HG03103 (cell line): ENCODE results near the gene DNAH2.

Source experiments
- ATAC-seq: cut with Tn5 transposase; IDR thresholded peaks from one replicate; pipeline ENCODE4 v1.9.1; 2021; ENCODE audit warnings: low read depth; ENCODE audit not compliant: unreplicated experiment

Gene DNAH2

GRCh38 chr17:7848739-7849129 is 131.2 kb downstream of the DNAH2 start:
- ATAC-seq, result no peak

DNA sequence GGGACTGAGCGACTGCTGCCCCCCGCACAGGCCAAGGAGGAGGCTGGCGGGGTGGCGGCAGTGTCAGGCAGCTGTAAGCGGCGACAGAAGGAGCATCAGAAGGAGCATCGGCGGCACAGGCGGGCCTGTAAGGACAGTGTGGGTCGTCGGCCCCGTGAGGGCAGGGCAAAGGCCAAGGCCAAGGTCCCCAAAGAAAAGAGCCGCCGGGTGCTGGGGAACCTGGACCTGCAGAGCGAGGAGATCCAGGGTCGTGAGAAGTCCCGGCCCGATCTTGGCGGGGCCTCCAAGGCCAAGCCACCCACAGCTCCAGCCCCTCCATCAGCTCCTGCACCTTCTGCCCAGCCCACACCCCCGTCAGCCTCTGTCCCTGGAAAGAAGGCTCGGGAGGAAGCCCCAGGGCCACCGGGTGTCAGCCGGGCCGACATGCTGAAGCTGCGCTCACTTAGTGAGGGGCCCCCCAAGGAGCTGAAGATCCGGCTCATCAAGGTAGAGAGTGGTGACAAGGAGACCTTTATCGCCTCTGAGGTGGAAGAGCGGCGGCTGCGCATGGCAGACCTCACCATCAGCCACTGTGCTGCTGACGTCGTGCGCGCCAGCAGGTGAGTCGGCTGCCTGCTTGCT is 131.7 kb downstream of the DNAH2 start:
- ATAC-seq, result no peak

- no peak for ATAC-seq
These were observed 132.4 kb downstream of the DNAH2 start for GRCh38 chr17:7849751-7850504.

DNA sequence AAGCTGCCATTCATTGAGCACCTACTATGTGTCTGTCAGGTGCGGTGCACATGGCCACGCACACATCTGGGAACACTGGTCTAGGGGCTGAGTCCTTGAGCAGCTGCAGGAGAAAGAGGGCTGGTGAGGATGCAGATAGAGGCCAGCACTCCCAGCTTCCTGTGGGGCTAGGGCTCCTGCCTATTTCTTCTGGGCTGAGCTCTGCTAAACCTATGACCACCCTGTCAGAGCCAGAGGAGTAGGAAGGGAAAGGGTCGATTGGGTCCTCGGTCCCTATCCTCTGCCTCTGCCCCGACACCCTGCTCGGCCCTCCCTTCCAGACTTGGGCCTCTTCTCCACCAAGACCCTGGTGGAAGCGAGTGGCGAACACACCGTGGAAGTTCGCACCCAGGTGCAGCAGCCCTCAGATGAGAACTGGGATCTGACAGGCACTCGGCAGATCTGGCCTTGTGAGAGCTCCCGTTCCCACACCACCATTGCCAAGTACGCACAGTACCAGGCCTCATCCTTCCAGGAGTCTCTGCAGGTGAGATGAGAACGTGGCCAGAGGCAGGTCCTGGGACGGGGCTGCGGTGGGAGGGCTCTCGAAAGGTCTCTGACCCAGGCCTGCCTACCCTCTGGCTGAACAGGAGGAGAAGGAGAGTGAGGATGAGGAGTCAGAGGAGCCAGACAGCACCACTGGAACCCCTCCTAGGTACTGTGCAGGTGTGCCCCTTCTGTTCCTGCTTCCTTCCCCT is 133.3 kb downstream of the DNAH2 start:
- no peak for ATAC-seq

DNA sequence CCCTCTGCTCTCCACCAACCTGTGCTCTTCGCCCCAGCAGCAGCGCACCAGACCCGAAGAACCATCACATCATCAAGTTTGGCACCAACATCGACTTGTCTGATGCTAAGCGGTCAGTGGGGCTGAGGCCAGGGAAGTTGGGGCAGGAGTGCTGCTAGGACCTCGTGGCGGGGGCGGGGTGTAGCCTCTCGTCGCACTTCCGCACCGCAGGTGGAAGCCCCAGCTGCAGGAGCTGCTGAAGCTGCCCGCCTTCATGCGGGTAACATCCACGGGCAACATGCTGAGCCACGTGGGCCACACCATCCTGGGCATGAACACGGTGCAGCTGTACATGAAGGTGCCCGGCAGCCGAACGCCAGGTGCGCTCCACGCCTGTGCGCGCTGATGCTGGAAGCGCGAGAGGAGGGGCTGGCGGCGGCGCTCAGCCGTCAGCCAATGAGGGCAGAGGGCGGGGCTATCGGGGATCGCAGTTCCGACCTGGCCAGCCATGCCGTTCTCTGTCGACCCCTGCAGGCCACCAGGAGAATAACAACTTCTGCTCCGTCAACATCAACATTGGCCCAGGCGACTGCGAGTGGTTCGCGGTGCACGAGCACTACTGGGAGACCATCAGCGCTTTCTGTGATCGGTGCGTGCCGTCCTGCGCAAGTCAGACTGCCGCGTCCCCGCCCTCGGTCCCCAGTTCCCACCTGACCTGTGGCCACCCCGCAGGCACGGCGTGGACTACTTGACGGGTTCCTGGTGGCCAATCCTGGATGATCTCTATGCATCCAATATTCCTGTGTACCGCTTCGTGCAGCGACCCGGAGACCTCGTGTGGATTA is 134.1 kb downstream of the DNAH2 start:
- ATAC-seq, result peak; percentile 68

DNA sequence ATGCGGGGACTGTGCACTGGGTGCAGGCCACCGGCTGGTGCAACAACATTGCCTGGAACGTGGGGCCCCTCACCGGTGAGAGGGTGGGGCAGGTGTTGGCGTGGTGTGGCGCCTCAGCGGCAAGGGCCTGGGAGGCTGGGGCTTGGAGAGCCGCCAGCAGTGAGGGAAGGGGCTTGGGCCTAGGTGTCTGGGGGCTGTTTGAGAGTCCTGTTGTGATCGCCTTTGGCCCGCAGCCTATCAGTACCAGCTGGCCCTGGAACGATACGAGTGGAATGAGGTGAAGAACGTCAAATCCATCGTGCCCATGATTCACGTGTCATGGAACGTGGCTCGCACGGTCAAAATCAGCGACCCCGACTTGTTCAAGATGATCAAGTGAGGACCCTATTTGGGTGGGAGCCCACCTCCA is 134.7 kb downstream of the DNAH2 start:
- ATAC-seq, result no peak

- ATAC-seq, result no peak
These were observed 135.6 kb downstream of the DNAH2 start for GRCh38 chr17:7852919-7853690.

DNA sequence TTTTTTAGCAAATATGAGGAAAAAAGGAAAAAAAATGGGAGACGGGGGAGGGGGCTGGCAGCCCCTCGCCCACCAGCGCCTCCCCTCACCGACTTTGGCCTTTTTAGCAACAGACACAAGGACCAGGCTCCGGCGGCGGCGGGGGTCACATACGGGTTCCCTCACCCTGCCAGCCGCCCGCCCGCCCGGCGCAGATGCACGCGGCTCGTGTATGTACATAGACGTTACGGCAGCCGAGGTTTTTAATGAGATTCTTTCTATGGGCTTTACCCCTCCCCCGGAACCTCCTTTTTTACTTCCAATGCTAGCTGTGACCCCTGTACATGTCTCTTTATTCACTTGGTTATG is 136.1 kb downstream of the DNAH2 start:
- no peak for ATAC-seq

GRCh38 chr17:7854078-7854777 is 136.7 kb downstream of the DNAH2 start:
- no peak for ATAC-seq

DNA sequence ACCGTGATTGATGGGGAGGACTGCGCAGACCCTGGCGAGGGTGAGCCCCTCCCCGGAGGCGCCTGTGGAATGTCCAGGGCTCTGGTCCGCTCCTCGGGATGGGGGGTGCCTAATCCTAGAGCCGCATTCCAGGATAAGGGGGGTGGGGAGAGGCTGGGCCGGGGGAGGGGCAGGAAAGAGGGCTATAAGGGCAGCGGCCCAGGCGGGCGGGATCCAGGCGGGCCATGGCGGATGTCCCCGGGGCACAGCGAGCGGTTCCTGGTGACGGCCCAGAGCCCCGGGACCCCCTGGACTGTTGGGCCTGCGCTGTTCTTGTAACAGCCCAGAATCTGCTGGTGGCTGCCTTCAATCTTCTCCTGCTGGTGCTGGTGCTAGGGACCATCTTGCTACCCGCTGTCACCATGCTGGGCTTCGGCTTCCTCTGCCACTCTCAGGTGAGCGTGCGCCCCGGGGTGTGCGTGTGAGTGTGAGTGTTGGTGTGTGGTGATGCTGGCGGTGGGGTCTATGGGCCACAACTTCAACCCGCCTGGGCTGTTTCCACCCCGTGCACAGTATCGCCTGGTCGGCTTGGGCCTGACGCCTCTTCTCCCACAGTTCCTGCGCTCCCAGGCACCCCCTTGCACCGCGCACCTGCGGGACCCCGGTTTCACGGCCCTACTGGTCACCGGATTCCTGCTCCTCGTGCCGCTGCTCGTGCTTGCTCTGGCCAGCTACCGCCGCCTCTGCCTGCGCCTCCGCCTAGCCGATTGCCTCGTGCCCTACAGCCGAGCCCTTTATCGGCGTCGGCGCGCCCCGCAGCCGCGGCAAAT is 137.5 kb downstream of the DNAH2 start, which contains the start of gene TMEM88:
TMEM88 (plus strand) TSS at position 216 of the 809 bp plus-strand sequence; CDS start at position 225, 9 bp downstream.
- ATAC-seq, result no peak

DNA sequence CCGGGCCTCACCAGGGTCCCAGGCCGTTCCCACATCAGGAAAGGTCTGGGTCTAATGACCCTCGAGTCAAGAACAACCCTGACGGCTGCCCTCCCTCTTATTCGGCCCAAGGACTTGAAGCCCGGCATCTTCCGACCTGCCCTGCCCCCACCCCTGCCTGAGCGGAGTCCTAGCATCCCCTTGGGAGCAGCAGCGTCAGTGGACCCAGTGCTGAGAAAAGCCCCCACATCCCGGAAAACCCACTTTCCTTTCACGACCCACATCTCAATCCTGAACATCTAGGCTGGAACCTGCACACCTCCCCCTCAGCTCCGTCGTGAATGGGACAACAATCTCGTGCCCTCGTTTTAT is 138.1 kb downstream of the DNAH2 start:
- no peak for ATAC-seq

DNA sequence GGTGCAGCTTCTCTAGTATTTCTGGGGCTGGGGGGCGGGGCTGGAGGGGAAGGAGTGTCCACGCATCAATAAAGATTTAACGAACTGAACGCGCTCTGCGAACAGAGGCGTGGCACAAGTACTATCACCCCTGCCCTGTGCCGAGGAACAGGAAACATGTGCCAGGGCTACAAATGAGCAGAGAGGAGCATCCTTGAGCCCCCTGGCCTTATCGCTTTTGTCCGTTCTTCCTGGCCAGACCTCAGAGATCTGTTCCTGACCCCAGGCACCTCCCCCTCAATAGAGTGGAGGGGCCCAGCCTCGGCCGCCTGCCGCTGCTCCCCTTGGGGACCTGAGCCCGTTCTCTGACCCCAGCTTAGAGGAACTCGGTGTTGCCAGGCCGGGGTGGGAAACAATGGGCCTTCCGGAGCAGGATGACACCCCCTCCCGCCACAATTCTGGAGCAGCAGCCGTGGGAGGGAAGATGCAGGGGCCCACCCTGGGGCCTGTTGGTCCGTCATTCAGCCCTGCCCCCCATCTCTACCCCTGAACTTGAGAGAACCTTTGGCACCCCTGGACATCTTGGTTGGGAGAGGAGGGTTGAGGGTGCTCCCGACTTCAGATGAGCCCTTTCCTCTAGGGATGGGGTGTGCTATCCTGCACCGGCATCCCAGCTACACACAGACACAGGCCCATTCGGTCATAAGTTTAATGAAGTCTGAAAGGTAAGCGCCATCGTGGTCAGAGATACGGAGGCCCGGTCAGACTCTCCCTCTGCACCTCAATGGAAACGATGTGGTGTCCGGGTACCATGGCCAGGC is 138.7 kb downstream of the DNAH2 start:
- no peak for ATAC-seq

- ATAC-seq, result peak; percentile 68
These were observed 139.5 kb downstream of the DNAH2 start, which contains the start of gene NAA38 for GRCh38 chr17:7856811-7857712. Gene NAA38 (minus strand): TSS chr17:7857559. CDS start chr17:7857463, 96 bp downstream.

GRCh38 chr17:7857713-7858521 is 140.4 kb downstream of the DNAH2 start, which contains the start of gene CYB5D1:
Gene CYB5D1 (plus strand): TSS chr17:7858003. CDS start chr17:7858135, 132 bp downstream.
- ATAC-seq, result peak; percentile 35

DNA sequence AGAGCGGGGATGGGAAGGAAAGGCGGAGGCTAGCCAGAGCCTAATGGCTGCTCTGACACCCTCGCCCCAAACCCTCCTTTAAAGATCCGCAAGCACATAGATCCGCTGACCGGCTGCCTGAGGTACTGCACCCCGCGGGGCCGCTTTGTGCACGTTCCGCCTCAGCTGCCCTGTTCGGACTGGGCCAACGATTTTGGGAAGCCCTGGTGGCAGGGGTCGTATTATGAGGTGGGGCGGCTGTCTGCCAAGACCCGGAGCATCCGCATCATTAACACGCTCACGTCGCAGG is 140.9 kb downstream of the DNAH2 start:
- no peak for ATAC-seq

- ATAC-seq, result no peak
These were observed 141.5 kb downstream of the DNAH2 start for GRCh38 chr17:7859028-7859427.
